ENCODE measurements around the gene MIA. TPM values are rescaled to one million over a fixed set of nuclear protein-coding genes. Genes with fewer than 3 reads are reported as not detected.

The MIA gene
- total and polyA plus RNA-seq, 2 of the 4 experiments (the other 2 are of a cell fraction), result 0.44 TPM; not detected in 1

- H4K5ac ChIP-seq (ENCODE audit: low read depth, low read length), result no peak overlapping the region; the same call in 1 of the 2 replicates
- no peak overlapping the region for H2BK5ac ChIP-seq (ENCODE audit: low read depth, low read length, poor library complexity, severe bottlenecking)
- WGBS, 2 experiments (ENCODE audit: extremely low coverage in 2 of 2, insufficient read length in 1 of 2), result 98% methylated on average over 8 of the region's 13 CpGs; no CpG with 5 or more reads in 1 of the 2 experiments
- no peak overlapping the region for H2AK9ac ChIP-seq (replicated peaks; ENCODE audit: low read depth, low read length, poor library complexity)
- no peak for ATAC-seq (ENCODE audit: low read depth)
- H3K23ac ChIP-seq (ENCODE audit: low read depth, low read length), result no peak overlapping the region
- no peak for DNase-seq
- no peak overlapping the region for H3K14ac ChIP-seq (replicated peaks; ENCODE audit: low read depth, low read length)
- no peak overlapping the region for H2BK120ac ChIP-seq (ENCODE audit: low read depth, low read length)
- no TSS peak for BruUV-seq (replicated peaks)
- peaks cover 2% of the 10 kb centered on the region; the same call in 1 of the 2 replicates for H3K4me1 ChIP-seq (ENCODE audit: control insufficient read depth, insufficient read depth, low read length)
- H3K27me3 ChIP-seq (ENCODE audit: control insufficient read depth, insufficient read depth, low read length), result no peaks in the 10 kb centered on the region
- H3K9me3 ChIP-seq (ENCODE audit: control insufficient read depth, insufficient read depth, low read length), result no peaks in the 10 kb centered on the region
- H3K9me1 ChIP-seq (ENCODE audit: insufficient read depth, low read length), result peaks cover 9% of the 10 kb centered on the region; the same call in 1 of the 2 replicates
- H3K27ac ChIP-seq (ENCODE audit: insufficient read depth, low read length), result no peak overlapping the region
- intact Hi-C loops (cut with micrococcal nuclease), result no loop called here
- TF ChIP-seq, protein P1, sequence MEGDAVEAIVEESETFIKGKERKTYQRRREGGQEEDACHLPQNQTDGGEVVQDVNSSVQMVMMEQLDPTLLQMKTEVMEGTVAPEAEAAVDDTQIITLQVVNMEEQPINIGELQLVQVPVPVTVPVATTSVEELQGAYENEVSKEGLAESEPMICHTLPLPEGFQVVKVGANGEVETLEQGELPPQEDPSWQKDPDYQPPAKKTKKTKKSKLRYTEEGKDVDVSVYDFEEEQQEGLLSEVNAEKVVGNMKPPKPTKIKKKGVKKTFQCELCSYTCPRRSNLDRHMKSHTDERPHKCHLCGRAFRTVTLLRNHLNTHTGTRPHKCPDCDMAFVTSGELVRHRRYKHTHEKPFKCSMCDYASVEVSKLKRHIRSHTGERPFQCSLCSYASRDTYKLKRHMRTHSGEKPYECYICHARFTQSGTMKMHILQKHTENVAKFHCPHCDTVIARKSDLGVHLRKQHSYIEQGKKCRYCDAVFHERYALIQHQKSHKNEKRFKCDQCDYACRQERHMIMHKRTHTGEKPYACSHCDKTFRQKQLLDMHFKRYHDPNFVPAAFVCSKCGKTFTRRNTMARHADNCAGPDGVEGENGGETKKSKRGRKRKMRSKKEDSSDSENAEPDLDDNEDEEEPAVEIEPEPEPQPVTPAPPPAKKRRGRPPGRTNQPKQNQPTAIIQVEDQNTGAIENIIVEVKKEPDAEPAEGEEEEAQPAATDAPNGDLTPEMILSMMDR (conservative IDR thresholded peaks at IDR 0.05; ENCODE audit: low read depth, low read length), result no peak
- no peak for TF ChIP-seq NFE2L2 (IDR thresholded peaks at IDR 0.05; ENCODE audit: low read depth, low read length)
- no peak for TF ChIP-seq BHLHE40 (IDR thresholded peaks at IDR 0.05; ENCODE audit: low read depth, low read length)
- no peak for TF ChIP-seq MAZ (IDR thresholded peaks at IDR 0.05; ENCODE audit: borderline replicate concordance, low read depth, low read length)
- TF ChIP-seq POLR2A (IDR thresholded peaks at IDR 0.05; ENCODE audit: low read depth, low read length), result no peak
- TF ChIP-seq MAFK (IDR thresholded peaks at IDR 0.05; ENCODE audit: low read depth, low read length), result no peak
- TF ChIP-seq MXI1 (IDR thresholded peaks at IDR 0.05; ENCODE audit: borderline replicate concordance, low read depth, low read length), result no peak
- TF ChIP-seq FOS (IDR thresholded peaks at IDR 0.05; ENCODE audit: low read depth, low read length), result no peak
- no peak for TF ChIP-seq ELK1 (IDR thresholded peaks at IDR 0.05; ENCODE audit: borderline replicate concordance, low read depth, low read length)
- no peak for TF ChIP-seq RFX5 (IDR thresholded peaks at IDR 0.05; ENCODE audit: low read depth, low read length)
- TF ChIP-seq CEBPB (IDR thresholded peaks at IDR 0.05; ENCODE audit: low read depth, low read length), result no peak
- TF ChIP-seq, protein P2, sequence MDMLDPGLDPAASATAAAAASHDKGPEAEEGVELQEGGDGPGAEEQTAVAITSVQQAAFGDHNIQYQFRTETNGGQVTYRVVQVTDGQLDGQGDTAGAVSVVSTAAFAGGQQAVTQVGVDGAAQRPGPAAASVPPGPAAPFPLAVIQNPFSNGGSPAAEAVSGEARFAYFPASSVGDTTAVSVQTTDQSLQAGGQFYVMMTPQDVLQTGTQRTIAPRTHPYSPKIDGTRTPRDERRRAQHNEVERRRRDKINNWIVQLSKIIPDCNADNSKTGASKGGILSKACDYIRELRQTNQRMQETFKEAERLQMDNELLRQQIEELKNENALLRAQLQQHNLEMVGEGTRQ (IDR thresholded peaks at IDR 0.05; ENCODE audit: low read depth, low read length), result no peak
- TF ChIP-seq SMC3 (IDR thresholded peaks at IDR 0.05; ENCODE audit: low read depth, low read length), result no peak
- TF ChIP-seq RAD21 (IDR thresholded peaks at IDR 0.05; ENCODE audit: low read length), result no peak
- no peak for TF ChIP-seq RCOR1 (IDR thresholded peaks at IDR 0.05; ENCODE audit: insufficient replicate concordance, low read length)
- TF ChIP-seq CHD1 (IDR thresholded peaks at IDR 0.05; ENCODE audit: low read depth, low read length), result no peak
- no peak overlapping the region for H3K9ac ChIP-seq (ENCODE audit: low read depth, low read length)
- no peak overlapping the region for H2BK15ac ChIP-seq (ENCODE audit: low read depth, low read length)
- H4K8ac ChIP-seq (ENCODE audit: low read depth in 2 of 2, low read length in 2 of 2), result no peak overlapping the region
- ChIA-PET POLR2A (ENCODE audit: unreplicated experiment) (no interaction called here), CTCF (no interaction called here)
- no peak overlapping the region for H3K18ac ChIP-seq (ENCODE audit: low read depth, low read length)
- peaks cover 47 to 66% of the 10 kb centered on the region in 2 experiments for H3K79me1 ChIP-seq (ENCODE audit: low read depth in 1 of 2, low read length in 2 of 2)
- H3K4ac ChIP-seq (ENCODE audit: low read depth, low read length), result no peak overlapping the region
- H4K91ac ChIP-seq (ENCODE audit: insufficient read depth, low read depth, low read length), result no peak overlapping the region
- H3K4me2 ChIP-seq (ENCODE audit: low read depth, low read length), result no peak overlapping the region
- H2AFZ ChIP-seq (replicated peaks; ENCODE audit: low read length, poor library complexity), result no peak overlapping the region
- in situ Hi-C loops (cut with MboI; ENCODE audit: low sequenced_read_pairs), result no loop called here
- H3K36me3 ChIP-seq (ENCODE audit: control insufficient read depth, insufficient read depth, low read length), result peaks cover 83% of the 10 kb centered on the region
- no peak overlapping the region for H2BK20ac ChIP-seq (ENCODE audit: low read depth, low read length)
- dilution Hi-C loops (cut with HindIII; ENCODE audit: low sequenced_read_pairs, unreplicated experiment), result no loop called here
- H3K56ac ChIP-seq (ENCODE audit: extremely low read depth, insufficient read depth, low read length), result no peak overlapping the region
- H4K20me1 ChIP-seq (ENCODE audit: insufficient read depth, low read length), result peaks cover 39% of the 10 kb centered on the region
- no peak overlapping the region for H2AK5ac ChIP-seq (ENCODE audit: low read depth, low read length)
- no peak overlapping the region for H3K4me3 ChIP-seq (ENCODE audit: insufficient read depth, low read depth, low read length)
Measured at GRCh38 chr19:40759352-40759751, 16.0 kb upstream of the MIA start.
